ENCODE data around the gene TSHZ2. TPM values are rescaled to one million over a fixed set of nuclear protein-coding genes. Genes with fewer than 3 reads are reported as not detected.
"Not testable (repeated sequence)": the region's sequence is repeated elsewhere in the genome, so short reads cannot be mapped to it uniquely, and the experiment has no call there.

TSHZ2 gene
- total RNA-seq, 1 experiment from 2014 or later = not detected

- no peak for DNase-seq (ENCODE audit: low spot score)
- in situ Hi-C loops (cut with HindIII; ENCODE audit: low sequenced_read_pairs) = no loop called here
Observed at GRCh38 chr20:53510704-53511103, 538.5 kb downstream of the TSHZ2 start.

GRCh38 chr20:53512076-53512475 is 539.9 kb downstream of the TSHZ2 start:
- in situ Hi-C loops (cut with HindIII; ENCODE audit: low sequenced_read_pairs) = no loop called here
- DNase-seq (ENCODE audit: low spot score) = no peak

GRCh38 chr20:53513168-53513488 is 541.0 kb downstream of the TSHZ2 start:
- no peak for DNase-seq (ENCODE audit: low spot score)
- in situ Hi-C loops (cut with HindIII; ENCODE audit: low sequenced_read_pairs) = no loop called here

- no peak for DNase-seq (ENCODE audit: low spot score)
Observed at GRCh38 chr20:53513489-53514298, 541.5 kb downstream of the TSHZ2 start.

GRCh38 chr20:53515749-53516148 is 543.6 kb downstream of the TSHZ2 start:
- in situ Hi-C loops (cut with HindIII; ENCODE audit: low sequenced_read_pairs) = no loop called here
- DNase-seq (ENCODE audit: low spot score) = no peak

More at GRCh38 chr20:53513489-53514298, 541.5 kb downstream of the TSHZ2 start:
- in situ Hi-C loops (cut with HindIII; ENCODE audit: low sequenced_read_pairs) = no loop called here

GRCh38 chr20:53517146-53517545 is 545.0 kb downstream of the TSHZ2 start:
- DNase-seq (ENCODE audit: low spot score) = no peak
- in situ Hi-C loops (cut with HindIII; ENCODE audit: low sequenced_read_pairs) = no loop called here

GRCh38 chr20:53521421-53521820 is 549.3 kb downstream of the TSHZ2 start:
- not testable (repeated sequence) for DNase-seq (ENCODE audit: low spot score)

GRCh38 chr20:53522026-53522425 is 549.9 kb downstream of the TSHZ2 start:
- in situ Hi-C loops (cut with HindIII; ENCODE audit: low sequenced_read_pairs) = no loop called here
- no peak for DNase-seq (ENCODE audit: low spot score)

More at GRCh38 chr20:53521421-53521820, 549.3 kb downstream of the TSHZ2 start:
- in situ Hi-C loops (cut with HindIII; ENCODE audit: low sequenced_read_pairs) = not testable (repeated sequence)

GRCh38 chr20:53522696-53523095 is 550.5 kb downstream of the TSHZ2 start:
- DNase-seq (ENCODE audit: low spot score) = no peak
- in situ Hi-C loops (cut with HindIII; ENCODE audit: low sequenced_read_pairs) = no loop called here

- in situ Hi-C loops (cut with HindIII; ENCODE audit: low sequenced_read_pairs); DNase-seq (ENCODE audit: low spot score): not testable (repeated sequence)
Observed at GRCh38 chr20:53523615-53524014, 551.5 kb downstream of the TSHZ2 start.

GRCh38 chr20:53524589-53525312 is 552.6 kb downstream of the TSHZ2 start:
- DNase-seq (ENCODE audit: low spot score) = no peak
- in situ Hi-C loops (cut with HindIII; ENCODE audit: low sequenced_read_pairs) = no loop called here

- in situ Hi-C loops (cut with HindIII; ENCODE audit: low sequenced_read_pairs) = no loop called here
Observed at GRCh38 chr20:53527196-53527595, 555.0 kb downstream of the TSHZ2 start.

GRCh38 chr20:53529658-53530057 is 557.5 kb downstream of the TSHZ2 start:
- in situ Hi-C loops (cut with HindIII; ENCODE audit: low sequenced_read_pairs) = no loop called here
- DNase-seq (ENCODE audit: low spot score) = no peak

More at GRCh38 chr20:53527196-53527595, 555.0 kb downstream of the TSHZ2 start:
- DNase-seq (ENCODE audit: low spot score) = no peak

GRCh38 chr20:53530440-53530839 is 558.3 kb downstream of the TSHZ2 start:
- in situ Hi-C loops (cut with HindIII; ENCODE audit: low sequenced_read_pairs) = no loop called here
- no peak for DNase-seq (ENCODE audit: low spot score)

- not testable (repeated sequence) for DNase-seq (ENCODE audit: low spot score)
Observed at GRCh38 chr20:53532654-53533312, 560.6 kb downstream of the TSHZ2 start.

GRCh38 chr20:53533500-53533899 is 561.3 kb downstream of the TSHZ2 start:
- no peak for DNase-seq (ENCODE audit: low spot score)
- in situ Hi-C loops (cut with HindIII; ENCODE audit: low sequenced_read_pairs) = no loop called here

More at GRCh38 chr20:53532654-53533312, 560.6 kb downstream of the TSHZ2 start:
- in situ Hi-C loops (cut with HindIII; ENCODE audit: low sequenced_read_pairs) = not testable (repeated sequence)

GRCh38 chr20:53534037-53534436 is 561.9 kb downstream of the TSHZ2 start:
- in situ Hi-C loops (cut with HindIII; ENCODE audit: low sequenced_read_pairs) = no loop called here
- no peak for DNase-seq (ENCODE audit: low spot score)

GRCh38 chr20:53535878-53536277 is 563.7 kb downstream of the TSHZ2 start:
- in situ Hi-C loops (cut with HindIII; ENCODE audit: low sequenced_read_pairs) = no loop called here
- no peak for DNase-seq (ENCODE audit: low spot score)

- DNase-seq (ENCODE audit: low spot score); in situ Hi-C loops (cut with HindIII; ENCODE audit: low sequenced_read_pairs): not testable (repeated sequence)
Observed at GRCh38 chr20:53536382-53536781, 564.2 kb downstream of the TSHZ2 start.

GRCh38 chr20:53539516-53539915 is 567.4 kb downstream of the TSHZ2 start:
- no peak for DNase-seq (ENCODE audit: low spot score)
- in situ Hi-C loops (cut with HindIII; ENCODE audit: low sequenced_read_pairs) = no loop called here
